IPS DF 6.9 (cell line): Measurements from ENCODE around the gene NT5M.

ENCODE experiments used
- DNase-seq: peaks from one replicate; pipeline ENCODE4 v3.0.0-alpha.2; 2013; ENCODE audit warnings: low read depth, low spot score
- H3K27ac ChIP-seq: one replicate; pipeline ENCODE4 v1.5.1; 2013; ENCODE audit warnings: low read length, control low read depth
- H3K27me3 ChIP-seq: 2 replicates; pipeline ENCODE4 v1.6.1; 2013; ENCODE audit warnings: mild to moderate bottlenecking, low read length; ENCODE audit not compliant: control insufficient read depth, insufficient read depth
- H3K36me3 ChIP-seq: 2 replicates; pipeline ENCODE4 v1.6.1; 2013; ENCODE audit warnings: low read length; ENCODE audit not compliant: control insufficient read depth, insufficient read depth
- H3K4me1 ChIP-seq: 2 replicates; pipeline ENCODE4 v1.6.1; 2013; ENCODE audit warnings: low read length; ENCODE audit not compliant: control insufficient read depth, insufficient read depth
- H3K4me3 ChIP-seq: 2 replicates; pipeline ENCODE4 v1.5.1; 2013; ENCODE audit warnings: mild to moderate bottlenecking, low read length
- H3K9me3 ChIP-seq: 2 replicates; pipeline ENCODE4 v1.6.1; 2013; ENCODE audit warnings: low read length, inconsistent platforms; ENCODE audit not compliant: control insufficient read depth, insufficient read depth
- WGBS: extraction: QIAGEN DNeasy Blood & Tissue Kit; methylation state at CpG from one replicate; pipeline ENCODE4 v1.1.7; 2013; ENCODE audit warnings: mixed read lengths, missing lambda C conversion rate; ENCODE audit not compliant: insufficient read length, insufficient coverage; 5-methylcytosine and 5-hydroxymethylcytosine counted together

The NT5M gene

DNA sequence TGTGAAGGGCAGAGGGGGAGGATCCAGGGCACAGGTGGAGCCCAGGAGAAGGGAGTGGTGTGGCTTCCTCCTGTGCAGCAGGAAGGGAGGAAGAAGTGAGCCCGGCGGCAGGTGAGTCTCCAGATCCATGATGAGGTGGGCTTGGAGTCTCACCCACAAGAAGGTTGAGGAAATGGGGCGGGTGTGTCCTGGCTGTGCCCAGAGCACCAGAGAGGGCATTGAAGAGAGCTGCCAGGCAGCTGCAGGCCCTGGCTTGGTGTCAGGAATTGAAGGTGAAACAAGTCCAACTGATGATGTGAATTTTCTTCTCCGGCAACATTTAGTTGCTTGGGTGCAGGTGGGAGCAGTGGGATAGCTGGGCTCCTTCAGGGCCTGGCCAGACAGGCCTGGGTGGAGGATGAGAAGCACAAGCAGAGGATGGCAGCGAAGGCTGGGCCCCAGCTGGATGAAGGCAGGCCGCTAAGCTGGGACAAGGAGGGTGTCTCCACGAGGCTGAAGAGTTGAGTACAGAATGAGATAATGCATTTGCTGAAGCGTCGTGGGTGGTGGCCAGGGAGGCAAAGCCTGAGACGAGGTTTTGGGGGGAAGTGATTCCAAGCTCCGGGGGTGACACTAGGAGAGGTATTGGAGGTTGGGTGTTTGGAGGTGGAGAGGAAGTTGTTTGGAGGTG lies 18.3 kb downstream of the NT5M start:
- Histone ChIP-seq H3K4me3 (no peak overlapping the region), H3K36me3 (0 out of 2 replicates have a peak, but pooled peaks cover 6% of the 10 kb centered on the region), H3K27ac (no peak overlapping the region), H3K4me1 (no peaks in the 10 kb centered on the region), H3K27me3 (no peaks in the 10 kb centered on the region), H3K9me3 (no peaks in the 10 kb centered on the region)
- DNase-seq = no peak
- WGBS = no CpG with 5 or more reads among the region's 11 CpGs

DNA sequence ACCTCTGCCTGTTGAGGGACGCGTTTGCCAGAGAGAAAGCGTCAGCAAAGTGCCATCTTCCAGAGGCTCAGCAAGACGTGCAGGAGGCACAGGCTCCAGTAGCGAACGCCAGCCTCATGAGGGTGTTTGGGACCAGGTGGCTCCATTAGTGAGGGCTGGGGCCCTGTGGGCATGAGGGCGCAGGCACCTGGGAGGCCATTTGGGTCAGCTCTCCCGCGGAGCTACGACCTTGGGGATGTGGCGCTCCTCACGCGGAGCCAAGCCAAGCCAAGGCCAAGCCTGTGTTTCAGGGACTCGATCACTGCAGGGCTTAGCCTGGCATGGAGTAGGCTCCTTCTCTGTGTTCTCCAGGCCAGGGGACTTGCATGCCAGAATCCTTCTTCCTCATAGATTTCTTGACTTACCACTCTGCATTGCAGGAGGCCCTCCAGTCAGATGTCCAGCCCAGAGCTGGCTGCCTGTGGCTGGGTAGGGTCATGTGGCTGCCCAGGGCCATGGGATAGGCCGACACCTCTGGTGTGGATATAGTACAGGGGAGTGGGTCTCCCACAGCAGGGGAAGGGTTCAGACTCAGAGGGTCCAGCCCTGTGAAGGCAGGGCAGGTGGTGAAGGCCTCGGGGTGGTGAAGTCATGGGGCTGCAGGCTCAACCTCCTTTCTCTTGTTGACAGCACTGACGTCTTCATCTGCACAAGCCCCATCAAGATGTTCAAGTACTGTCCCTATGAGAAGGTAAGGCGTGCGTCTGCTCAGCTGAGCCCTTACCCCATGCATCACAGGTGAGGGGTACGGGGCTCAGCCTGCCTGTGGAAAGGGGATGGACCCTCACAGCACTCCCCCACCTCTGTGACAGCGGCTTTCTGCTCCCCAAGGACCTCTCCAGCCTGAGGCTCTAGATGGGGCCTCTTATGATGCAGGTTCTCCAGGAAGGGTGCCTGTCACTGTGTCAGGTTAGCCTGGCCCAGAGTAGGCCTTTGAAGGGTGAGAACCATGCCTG lies 19.6 kb downstream of the NT5M start:
- H3K27me3 ChIP-seq = no peaks in the 10 kb centered on the region
- H3K36me3 ChIP-seq = 0 out of 2 replicates have a peak, but pooled peaks cover 6% of the 10 kb centered on the region
- no peak overlapping the region for H3K4me3 ChIP-seq
- no peak for DNase-seq
- no peaks in the 10 kb centered on the region for H3K4me1 ChIP-seq
- no peak overlapping the region for H3K27ac ChIP-seq
- no peaks in the 10 kb centered on the region for H3K9me3 ChIP-seq
- WGBS = no CpG with 5 or more reads among the region's 21 CpGs

- Histone ChIP-seq H3K9me3 (no peaks in the 10 kb centered on the region), H3K4me1 (no peaks in the 10 kb centered on the region), H3K27me3 (no peaks in the 10 kb centered on the region), H3K36me3 (0 out of 2 replicates have a peak, but pooled peaks cover 6% of the 10 kb centered on the region), H3K27ac (no peak overlapping the region), H3K4me3 (no peak overlapping the region)
- DNase-seq = no peak
- no CpG with 5 or more reads among the region's 8 CpGs for WGBS
Measured at GRCh38 chr17:17324616-17325015, 21.4 kb downstream of the NT5M start.

GRCh38 chr17:17325228-17325627 lies 22.1 kb downstream of the NT5M start:
- H3K4me1 ChIP-seq = no peaks in the 10 kb centered on the region
- no peaks in the 10 kb centered on the region for H3K9me3 ChIP-seq
- WGBS = no CpG with 5 or more reads among the region's 10 CpGs
- 0 out of 2 replicates have a peak, but pooled peaks cover 6% of the 10 kb centered on the region for H3K36me3 ChIP-seq
- no peak for DNase-seq
- H3K27me3 ChIP-seq = no peaks in the 10 kb centered on the region
- no peak overlapping the region for H3K27ac ChIP-seq
- no peak overlapping the region; the same call in 1 of the 2 replicates for H3K4me3 ChIP-seq

DNA sequence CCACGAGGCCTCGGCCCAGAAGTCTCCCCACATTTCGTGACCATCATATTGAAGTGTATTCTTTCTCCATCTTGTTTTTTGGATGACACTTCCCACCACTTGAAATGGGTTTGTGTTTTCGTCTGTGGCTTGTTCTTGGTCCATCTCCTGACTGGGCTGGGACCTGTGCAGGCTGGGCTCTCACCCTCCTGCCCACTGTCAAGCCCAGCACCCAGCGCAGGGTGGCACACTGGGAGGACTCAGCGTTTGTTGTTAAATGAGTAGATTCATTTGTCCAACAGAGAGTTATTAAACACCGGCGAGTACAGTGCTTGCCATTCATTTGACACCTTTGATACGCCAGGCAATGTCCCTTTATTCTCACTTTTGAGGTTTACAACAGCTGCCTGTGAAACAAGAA lies 22.6 kb downstream of the NT5M start:
- H3K27me3 ChIP-seq = no peaks in the 10 kb centered on the region
- DNase-seq = no peak
- H3K9me3 ChIP-seq = no peaks in the 10 kb centered on the region
- H3K27ac ChIP-seq = no peak overlapping the region
- 0 out of 2 replicates have a peak, but pooled peaks cover 4% of the 10 kb centered on the region for H3K36me3 ChIP-seq
- H3K4me1 ChIP-seq = no peaks in the 10 kb centered on the region
- H3K4me3 ChIP-seq = no peak overlapping the region
- no CpG with 5 or more reads among the region's 9 CpGs for WGBS

DNA sequence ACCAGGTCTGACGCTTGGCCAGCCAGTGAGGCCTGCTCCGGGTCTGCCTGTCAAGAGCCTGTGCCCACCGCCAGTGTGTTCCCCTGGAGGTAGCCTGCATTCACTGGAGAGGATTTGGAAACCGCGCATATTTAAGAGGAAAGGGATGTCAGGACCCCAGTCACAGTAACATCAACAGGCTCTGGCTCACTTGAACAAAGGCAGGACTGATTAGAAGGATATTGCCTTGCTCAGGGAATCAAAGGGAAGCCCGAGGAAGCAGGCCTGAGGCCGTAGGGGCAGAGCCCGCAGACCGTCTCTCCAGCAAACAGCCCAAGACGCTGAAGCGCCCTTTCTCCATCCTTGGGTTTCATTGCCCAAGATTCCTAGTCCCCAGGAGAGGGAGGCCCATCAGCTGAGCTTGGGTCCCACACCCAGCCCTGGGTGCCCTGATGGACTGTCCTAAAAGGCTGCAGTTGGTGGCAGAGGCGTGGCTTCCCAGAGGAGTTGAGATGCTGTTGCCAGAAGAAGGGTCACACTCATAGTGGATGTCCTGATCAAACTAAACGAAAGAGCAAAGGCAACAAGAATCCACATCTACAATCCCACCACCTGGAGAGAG lies 23.2 kb downstream of the NT5M start:
- no CpG with 5 or more reads among the region's 13 CpGs for WGBS
- Histone ChIP-seq H3K9me3 (no peaks in the 10 kb centered on the region), H3K36me3 (0 out of 2 replicates have a peak, but pooled peaks cover 4% of the 10 kb centered on the region), H3K27ac (no peak overlapping the region), H3K4me1 (no peaks in the 10 kb centered on the region), H3K27me3 (no peaks in the 10 kb centered on the region), H3K4me3 (no peak overlapping the region)
- no peak for DNase-seq

- no peak for DNase-seq
- no peaks in the 10 kb centered on the region for H3K9me3 ChIP-seq
Measured at GRCh38 chr17:17328251-17328650, 25.1 kb downstream of the NT5M start.

GRCh38 chr17:17341452-17341851 lies 38.3 kb downstream of the NT5M start:
- DNase-seq = no peak

More at GRCh38 chr17:17328251-17328650, 25.1 kb downstream of the NT5M start:
- no CpG with 5 or more reads among the region's 8 CpGs for WGBS
- Histone ChIP-seq H3K4me3 (no peak overlapping the region), H3K4me1 (no peaks in the 10 kb centered on the region), H3K36me3 (0 out of 2 replicates have a peak, but pooled peaks cover under 1% of the 10 kb centered on the region), H3K27me3 (no peaks in the 10 kb centered on the region), H3K27ac (no peak overlapping the region)

DNA sequence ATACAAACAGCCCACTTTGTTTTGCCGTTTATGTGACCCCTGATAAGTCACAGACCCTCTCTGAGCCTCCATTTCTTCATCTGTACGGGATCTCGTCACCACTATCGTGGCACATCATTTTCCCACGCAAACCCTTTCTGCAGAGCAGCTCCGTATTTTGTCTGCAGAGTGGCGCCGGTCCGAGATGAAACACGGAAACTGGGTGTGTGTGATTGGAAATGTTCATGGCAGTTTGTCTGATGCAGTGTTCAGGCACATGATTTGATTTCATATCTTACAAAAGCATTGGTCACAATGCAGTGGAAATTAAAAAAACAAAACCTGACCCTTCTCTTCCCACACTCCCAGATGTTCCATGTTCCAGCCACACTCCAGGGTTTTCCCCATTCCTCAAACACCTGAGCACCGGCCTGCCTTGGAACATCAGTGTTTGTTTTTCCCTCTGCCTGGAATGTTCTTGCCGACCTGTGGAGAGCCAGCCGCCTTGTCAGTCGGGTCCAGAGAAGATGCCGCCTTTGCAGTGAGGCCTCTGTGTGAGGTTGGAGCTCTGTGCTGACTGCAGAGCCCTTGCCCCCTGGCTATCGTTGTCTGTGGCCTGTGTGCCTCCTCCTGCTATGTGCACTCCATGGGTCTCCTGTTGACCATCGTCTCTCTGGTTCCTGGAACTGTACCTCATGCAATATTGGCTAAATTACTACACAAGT lies 39.2 kb downstream of the NT5M start:
- no peak overlapping the region for H3K27ac ChIP-seq
- no peak for DNase-seq
- no peaks in the 10 kb centered on the region for H3K27me3 ChIP-seq
- no peaks in the 10 kb centered on the region for H3K4me1 ChIP-seq
- no peaks in the 10 kb centered on the region for H3K9me3 ChIP-seq
- WGBS = no CpG with 5 or more reads among the region's 17 CpGs
- no peaks in the 10 kb centered on the region for H3K36me3 ChIP-seq
- no peak overlapping the region for H3K4me3 ChIP-seq

More at GRCh38 chr17:17341452-17341851, 38.3 kb downstream of the NT5M start:
- Histone ChIP-seq H3K36me3 (no peaks in the 10 kb centered on the region), H3K4me3 (no peak overlapping the region), H3K27me3 (no peaks in the 10 kb centered on the region), H3K27ac (no peak overlapping the region), H3K9me3 (no peaks in the 10 kb centered on the region), H3K4me1 (no peaks in the 10 kb centered on the region)
- WGBS = no CpG with 5 or more reads among the region's 7 CpGs
